ENCODE results near the gene CBX7. TPM values are rescaled to one million over a fixed set of nuclear protein-coding genes. Genes with fewer than 3 reads are reported as not detected.

The CBX7 gene
- total and polyA plus RNA-seq, 12 donors = 34.5 to 85.8 (median 75.8) TPM

DNA sequence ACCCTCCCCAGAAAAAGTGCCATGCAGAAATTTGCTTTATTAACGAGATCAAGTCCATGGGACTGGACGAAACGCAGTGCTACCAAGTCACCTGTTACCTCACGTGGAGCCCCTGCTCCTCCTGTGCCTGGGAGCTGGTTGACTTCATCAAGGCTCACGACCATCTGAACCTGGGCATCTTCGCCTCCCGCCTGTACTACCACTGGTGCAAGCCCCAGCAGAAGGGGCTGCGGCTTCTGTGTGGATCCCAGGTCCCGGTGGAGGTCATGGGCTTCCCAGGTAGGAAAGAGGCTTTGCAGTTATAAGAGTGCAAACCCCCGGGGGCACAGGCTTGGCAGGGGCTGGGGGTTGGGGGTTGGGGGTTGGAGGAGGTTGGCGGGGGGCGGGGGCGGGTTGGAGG, 51.3 kb downstream of the CBX7 start:
- WGBS, 2 donors = 67 to 73% methylated on average over 12 to 13 of the region's 13 CpGs
- Histone ChIP-seq H3K9me3 (no peaks in the 10 kb centered on the region), H3K4me1 (peaks cover 0 to 27% (median 8%) of the 10 kb centered on the region in 9 donors), H3K36me3 (no peaks in the 10 kb centered on the region), H3K27me3 (peaks cover 0 to 5% (median 0%) of the 10 kb centered on the region in 7 donors), H3K27ac (no peak overlapping the region), H3K4me3 (no peak overlapping the region)
- TF ChIP-seq CTCF (IDR thresholded peaks at IDR 0.05) = no peak
- intact Hi-C loops (cut with DNase I) = no loop called here
- no peak for ATAC-seq
- no peak for DNase-seq

DNA sequence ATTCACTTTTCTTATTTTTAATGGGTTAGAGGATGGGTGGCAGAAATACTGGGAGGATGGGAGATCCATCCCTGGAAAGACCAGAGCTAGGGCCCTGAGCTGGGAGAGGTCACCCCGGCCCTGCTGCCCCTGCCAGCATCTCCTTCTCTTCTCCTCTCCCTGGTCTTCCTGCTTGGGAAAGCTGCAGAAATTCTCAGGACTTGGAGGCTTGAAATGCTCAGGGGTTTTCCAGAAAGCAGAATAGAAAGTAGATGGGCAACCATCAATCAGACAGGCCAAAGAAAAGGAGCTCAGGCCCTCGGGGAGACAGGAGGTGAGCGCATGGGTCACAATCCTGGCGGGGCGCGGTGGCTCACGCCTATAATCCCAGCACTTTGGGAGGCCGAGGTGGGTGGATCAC, 53.9 kb downstream of the CBX7 start:
- H3K4me3 ChIP-seq = no peak overlapping the region
- 85% methylated on average over 8 of the region's 8 CpGs for WGBS, 2 donors
- H3K27me3 ChIP-seq = peaks cover 0 to 5% (median 0%) of the 10 kb centered on the region in 7 donors
- TF ChIP-seq CTCF (IDR thresholded peaks at IDR 0.05) = no peak
- peaks cover 0 to 35% (median 8%) of the 10 kb centered on the region in 9 donors for H3K4me1 ChIP-seq
- intact Hi-C loops (cut with DNase I) = no loop called here
- H3K27ac ChIP-seq = peak overlapping the region in 1 of 10 donors; percentile 85
- no peaks in the 10 kb centered on the region for H3K9me3 ChIP-seq
- H3K36me3 ChIP-seq = no peaks in the 10 kb centered on the region
- ATAC-seq (no peak), DNase-seq (no peak)

DNA sequence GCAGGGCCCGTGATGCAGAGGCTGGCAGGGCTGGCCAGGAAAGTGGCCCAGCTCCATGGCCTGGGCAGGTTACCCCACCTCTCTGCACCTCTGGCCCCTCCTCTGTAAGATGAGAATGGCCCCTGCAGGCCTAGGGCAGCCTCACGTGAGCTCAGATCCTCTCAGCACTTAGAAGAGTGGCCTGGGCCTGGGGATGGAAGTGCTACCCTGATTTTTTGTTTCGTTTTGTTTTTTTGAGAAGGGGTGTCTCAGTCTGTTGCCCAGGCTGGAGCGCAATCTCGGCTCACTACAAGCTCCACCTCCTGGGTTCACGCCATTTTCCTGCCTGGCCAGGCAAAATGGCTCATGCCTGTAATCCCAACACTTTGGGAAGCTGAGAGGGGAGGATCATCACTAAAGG, 54.5 kb downstream of the CBX7 start:
- Histone ChIP-seq H3K36me3 (no peaks in the 10 kb centered on the region), H3K4me3 (no peak overlapping the region), H3K27me3 (peaks cover 0 to 5% (median 0%) of the 10 kb centered on the region in 7 donors), H3K27ac (peak overlapping the region in 2 of 10 donors; percentile 51 to 85), H3K9me3 (no peaks in the 10 kb centered on the region), H3K4me1 (peaks cover 0 to 38% (median 8%) of the 10 kb centered on the region in 9 donors)
- no peak for ATAC-seq
- intact Hi-C loops (cut with DNase I) = no loop called here
- WGBS, 2 donors = 76 to 82% methylated on average over 6 of the region's 6 CpGs
- no peak for TF ChIP-seq CTCF (IDR thresholded peaks at IDR 0.05)
- no peak for DNase-seq

DNA sequence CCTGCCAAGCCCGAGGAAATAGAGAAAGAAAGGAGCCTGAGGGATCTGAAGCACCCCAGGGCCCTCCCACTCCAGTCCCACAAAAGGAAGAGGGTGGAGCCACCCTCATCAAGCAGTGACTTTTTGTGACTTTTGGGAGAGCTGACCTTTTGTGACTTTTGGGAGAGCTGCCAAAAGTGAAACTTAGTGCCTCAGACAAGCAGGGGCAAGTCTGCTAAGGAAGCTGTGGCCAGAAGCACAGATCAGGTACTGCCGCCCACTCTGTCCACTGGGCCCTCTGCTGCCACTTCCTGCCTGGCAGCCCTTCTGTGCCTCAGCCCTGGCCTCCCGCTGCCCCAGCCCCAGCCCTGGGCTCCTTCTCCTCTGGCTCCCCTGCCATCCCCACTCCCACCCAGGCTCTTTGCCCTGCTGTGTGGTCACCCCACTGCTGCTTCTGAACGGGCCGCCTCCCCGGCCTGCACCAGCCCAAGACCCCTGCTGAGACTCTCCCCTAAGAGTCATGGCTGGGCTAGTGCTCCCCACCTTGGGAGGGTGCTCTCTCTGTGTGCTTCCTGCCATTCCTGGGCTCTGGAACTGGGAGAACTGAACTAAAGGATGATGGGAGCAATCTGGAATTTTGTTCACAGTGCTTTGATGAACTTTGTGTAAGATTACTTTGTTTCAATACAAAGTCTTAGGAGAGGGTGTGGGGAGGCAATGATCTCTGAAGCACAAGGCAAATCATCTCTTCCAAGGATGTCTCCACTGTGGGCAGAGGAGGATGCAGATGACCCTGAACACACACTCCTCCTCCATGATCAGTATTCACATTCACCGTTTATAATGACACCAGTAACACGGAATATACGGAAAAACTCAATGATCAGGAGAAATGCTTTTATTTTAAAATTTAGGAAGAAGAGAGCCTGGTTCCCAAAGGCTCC, 55.1 kb downstream of the CBX7 start, which contains the start of gene APOBEC3H:
APOBEC3H (plus strand) TSS at position 147 of the 923 bp plus-strand sequence. CDS start 3,035 bp downstream, outside the sequence.
- no peaks in the 10 kb centered on the region for H3K36me3 ChIP-seq
- DNase-seq = peak in 1 of 2 donors; percentile 47
- TF ChIP-seq CTCF (IDR thresholded peaks at IDR 0.05) = no peak
- H3K9me3 ChIP-seq = no peaks in the 10 kb centered on the region
- H3K27ac ChIP-seq = peak within 1 kb of the TSS in 8 of 10 donors; percentile 10 to 85 (median 46)
- ATAC-seq = peak; percentile 48 to 72 (median 62)
- 60 to 77% methylated on average over 9 of the region's 9 CpGs for WGBS, 2 donors
- intact Hi-C loops (cut with DNase I) = no loop called here
- peaks cover 0 to 44% (median 8%) of the 10 kb centered on the region in 9 donors for H3K4me1 ChIP-seq
- H3K4me3 ChIP-seq = peak within 1 kb of the TSS in 1 of 10 donors; percentile 26
- peaks cover 0 to 4% (median 0%) of the 10 kb centered on the region in 7 donors for H3K27me3 ChIP-seq

All from heart right ventricle (tissue), 16 donors.